Measurements from ENCODE around the gene EIPR1.

The EIPR1 gene

DNA sequence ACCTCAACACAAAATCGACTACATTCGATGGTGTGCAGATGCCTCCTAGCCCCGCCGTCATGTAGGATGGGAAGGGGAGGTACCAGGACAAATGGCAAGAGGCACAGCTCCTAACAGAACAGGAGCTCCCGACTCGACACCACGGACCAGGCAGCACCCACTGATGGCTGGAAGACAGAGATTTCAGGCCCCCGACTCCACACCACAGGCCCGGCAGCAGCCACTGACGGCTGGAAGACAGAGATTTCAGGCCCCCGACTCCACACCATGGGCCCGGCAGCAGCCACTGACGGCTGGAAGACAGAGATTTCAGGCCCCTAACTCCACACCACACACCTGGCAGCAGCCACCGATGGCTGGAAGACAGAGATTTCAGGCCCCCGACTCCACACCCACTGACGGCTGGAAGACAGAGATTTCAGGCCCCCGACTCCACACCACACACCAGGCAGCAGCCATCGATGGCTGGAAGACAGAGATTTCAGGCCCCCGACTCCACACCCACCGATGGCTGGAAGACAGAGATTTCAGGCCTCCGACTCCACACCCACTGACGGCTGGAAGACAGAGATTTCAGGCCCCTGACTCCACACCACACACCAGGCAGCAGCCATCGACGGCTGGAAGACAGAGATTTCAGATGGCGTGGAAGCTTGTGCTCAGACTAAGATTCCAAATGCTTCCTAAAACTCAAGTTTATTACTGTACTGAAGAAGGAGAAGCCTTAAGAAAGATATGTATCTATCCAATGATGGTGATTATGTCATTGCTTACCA lies 135.5 kb downstream of the EIPR1 start:
- Histone ChIP-seq H3K4me3 (no peak overlapping the region), H3K27ac (no peak overlapping the region)
- TF ChIP-seq, protein P1, sequence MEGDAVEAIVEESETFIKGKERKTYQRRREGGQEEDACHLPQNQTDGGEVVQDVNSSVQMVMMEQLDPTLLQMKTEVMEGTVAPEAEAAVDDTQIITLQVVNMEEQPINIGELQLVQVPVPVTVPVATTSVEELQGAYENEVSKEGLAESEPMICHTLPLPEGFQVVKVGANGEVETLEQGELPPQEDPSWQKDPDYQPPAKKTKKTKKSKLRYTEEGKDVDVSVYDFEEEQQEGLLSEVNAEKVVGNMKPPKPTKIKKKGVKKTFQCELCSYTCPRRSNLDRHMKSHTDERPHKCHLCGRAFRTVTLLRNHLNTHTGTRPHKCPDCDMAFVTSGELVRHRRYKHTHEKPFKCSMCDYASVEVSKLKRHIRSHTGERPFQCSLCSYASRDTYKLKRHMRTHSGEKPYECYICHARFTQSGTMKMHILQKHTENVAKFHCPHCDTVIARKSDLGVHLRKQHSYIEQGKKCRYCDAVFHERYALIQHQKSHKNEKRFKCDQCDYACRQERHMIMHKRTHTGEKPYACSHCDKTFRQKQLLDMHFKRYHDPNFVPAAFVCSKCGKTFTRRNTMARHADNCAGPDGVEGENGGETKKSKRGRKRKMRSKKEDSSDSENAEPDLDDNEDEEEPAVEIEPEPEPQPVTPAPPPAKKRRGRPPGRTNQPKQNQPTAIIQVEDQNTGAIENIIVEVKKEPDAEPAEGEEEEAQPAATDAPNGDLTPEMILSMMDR (IDR thresholded peaks at IDR 0.05) = no peak
- peak; percentile 41 for DNase-seq (ENCODE audit: low spot score)

DNA sequence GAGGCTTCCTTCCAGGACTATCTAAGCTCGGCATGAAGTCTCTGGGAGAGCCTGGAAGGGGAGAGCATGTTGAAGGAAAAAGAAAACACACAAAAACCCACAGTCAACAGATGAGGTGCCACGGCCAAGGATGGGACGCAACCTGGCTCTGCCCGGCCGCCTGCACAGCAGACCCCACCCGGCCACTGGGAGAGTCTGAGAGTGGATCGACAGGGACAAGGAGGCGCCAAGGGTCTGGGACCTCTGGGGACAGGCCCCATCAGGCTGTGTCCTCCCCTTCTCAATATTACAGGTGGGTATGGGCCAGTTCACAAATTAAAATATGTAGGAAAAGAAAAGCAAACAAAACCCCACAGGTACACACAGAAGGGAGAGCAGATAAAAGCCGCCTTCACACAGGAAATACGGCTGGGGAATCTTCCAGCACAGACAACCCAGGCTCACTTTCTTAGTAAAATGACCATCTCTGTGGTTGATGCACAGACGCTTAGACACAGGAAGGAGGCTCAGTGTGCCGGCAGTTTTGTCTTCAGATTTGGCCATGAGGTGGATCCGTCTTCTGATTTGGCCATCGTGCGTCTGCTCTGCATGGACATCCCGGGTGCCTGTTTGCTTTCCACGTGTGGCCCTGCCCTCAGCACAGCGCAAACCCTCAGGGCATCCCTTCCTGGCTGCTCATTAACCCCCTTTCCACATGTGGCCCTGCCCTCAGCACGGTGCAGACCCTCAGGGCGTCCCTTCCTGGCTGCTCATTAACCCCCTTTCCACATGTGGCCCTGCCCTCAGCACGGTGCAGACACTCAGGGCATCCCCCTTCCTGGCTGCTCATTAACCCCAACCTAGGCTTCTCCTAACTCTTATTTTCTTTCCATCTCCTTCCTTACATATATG lies 138.4 kb downstream of the EIPR1 start:
- no peak for DNase-seq (ENCODE audit: low spot score)
- TF ChIP-seq, protein P1 (IDR thresholded peaks at IDR 0.05) = no peak
- Histone ChIP-seq H3K4me3 (no peak overlapping the region), H3K27ac (no peak overlapping the region)

DNA sequence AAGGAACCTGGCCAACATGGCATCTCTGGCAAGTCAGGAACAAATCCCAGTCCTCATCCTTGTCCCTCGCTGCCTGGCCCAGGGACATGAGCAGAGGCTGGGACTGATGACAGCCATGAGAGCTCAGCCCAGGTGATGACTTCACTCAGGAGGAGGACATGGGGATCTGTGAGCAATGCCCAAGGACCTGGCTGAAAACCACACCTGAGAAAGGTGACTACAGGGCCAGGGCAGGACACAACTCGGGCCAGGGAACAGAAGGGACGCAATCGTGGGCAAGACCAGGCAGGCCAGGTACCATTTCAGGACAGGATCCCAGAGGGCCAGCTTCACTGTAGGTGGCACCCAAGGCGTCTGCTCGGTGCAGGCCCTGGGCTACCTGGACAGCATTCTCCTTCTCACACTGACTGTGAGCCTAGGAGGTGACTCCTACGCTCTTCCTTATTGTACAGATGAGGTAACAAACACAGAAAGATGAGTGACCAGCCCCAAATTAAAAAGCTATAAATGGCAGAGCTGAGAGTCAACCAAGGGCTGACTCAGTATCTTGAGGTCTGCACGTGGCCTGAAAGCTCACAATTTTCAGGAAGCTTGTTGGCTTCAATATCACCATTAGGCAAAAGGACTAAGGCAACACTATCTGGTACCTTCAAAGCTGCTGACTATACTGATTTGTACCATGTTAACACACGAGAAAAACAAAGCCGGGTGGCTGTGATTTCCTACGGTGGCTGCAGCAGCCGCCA lies 141.1 kb downstream of the EIPR1 start:
- TF ChIP-seq, protein P1 (IDR thresholded peaks at IDR 0.05) = no peak
- H3K4me3 ChIP-seq = no peak overlapping the region
- H3K27ac ChIP-seq = no peak overlapping the region
- no peak for DNase-seq (ENCODE audit: low spot score)

DNA sequence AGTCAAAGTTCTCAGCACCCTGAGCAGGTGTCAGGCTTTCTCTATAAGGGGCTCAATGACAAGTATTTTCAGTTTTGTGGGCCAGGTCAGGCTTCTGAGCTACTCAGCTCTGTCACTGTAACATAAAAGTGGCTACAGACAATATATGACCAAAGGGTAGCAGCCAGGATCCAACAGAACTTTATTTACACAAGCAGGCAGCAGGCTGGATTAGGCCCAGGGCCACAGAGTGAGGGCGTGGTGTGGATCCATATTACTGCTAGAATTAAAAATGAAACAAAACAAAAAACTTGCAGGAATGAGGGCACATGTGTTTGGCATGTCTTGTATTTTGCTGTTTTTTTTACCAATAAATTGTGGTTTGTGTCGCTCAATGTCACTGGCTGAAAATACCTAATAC lies 143.7 kb downstream of the EIPR1 start:
- Histone ChIP-seq H3K4me3 (no peak overlapping the region), H3K27ac (no peak overlapping the region)
- no peak for DNase-seq (ENCODE audit: low spot score)
- TF ChIP-seq, protein P1 (IDR thresholded peaks at IDR 0.05) = no peak

DNA sequence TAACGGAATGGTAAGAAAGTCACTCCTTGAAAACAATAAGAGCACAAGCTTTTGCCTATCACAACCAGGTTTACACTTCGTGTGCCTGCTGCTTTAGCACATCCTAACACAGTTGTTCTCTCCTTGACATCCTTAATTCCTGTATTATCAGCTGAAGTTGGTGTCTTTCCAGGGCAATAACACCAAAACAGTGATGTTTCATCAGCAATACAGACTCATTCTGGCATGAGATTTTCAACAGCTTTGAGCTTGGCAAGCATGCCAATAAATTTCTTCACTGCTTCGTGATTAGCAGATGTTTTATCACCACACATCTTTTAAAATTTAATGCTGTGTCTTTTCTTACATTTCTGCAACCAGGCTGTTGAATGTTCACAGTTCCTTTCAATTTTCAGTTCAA lies 148.4 kb downstream of the EIPR1 start:
- no peak overlapping the region for H3K4me3 ChIP-seq
- H3K27ac ChIP-seq = no peak overlapping the region
- TF ChIP-seq, protein P1 (IDR thresholded peaks at IDR 0.05) = no peak
- no peak for DNase-seq (ENCODE audit: low spot score)

DNA sequence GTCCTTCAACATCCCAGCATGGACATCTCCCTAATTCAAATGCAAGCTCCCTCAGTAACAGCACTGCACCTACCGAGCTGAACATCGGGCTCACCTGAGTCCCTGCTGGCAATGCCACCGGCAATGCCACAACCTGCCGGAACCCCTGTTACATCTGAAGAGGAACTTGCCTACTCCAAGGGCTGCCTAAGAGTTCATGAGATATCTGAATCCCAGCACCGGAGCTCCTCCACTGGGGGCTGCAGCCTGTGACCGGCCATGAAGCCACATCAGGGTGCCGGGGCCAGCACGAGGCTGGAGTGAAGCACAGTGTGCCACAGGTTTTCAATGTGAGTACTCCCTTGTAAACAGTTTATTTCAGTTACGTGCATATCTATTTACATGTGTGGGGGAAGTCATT lies 152.9 kb downstream of the EIPR1 start:
- TF ChIP-seq, protein P1 (IDR thresholded peaks at IDR 0.05) = no peak
- no peak overlapping the region for H3K4me3 ChIP-seq
- DNase-seq (ENCODE audit: low spot score) = no peak
- H3K27ac ChIP-seq = no peak overlapping the region
